HL-60 (cell line): ENCODE measurements around the gene PTPRG.

Source experiments
- CTCF ChIP-seq: IDR thresholded peaks from one replicate; pipeline ENCODE4 v1.5.1; 2011; ENCODE audit warnings: low read length, control low read depth, inconsistent platforms; ENCODE audit not compliant: insufficient read depth
- GABPA ChIP-seq: IDR thresholded peaks from 2 replicates; pipeline ENCODE4 v1.6.1; 2012; ENCODE audit warnings: low read depth
- POLR2AphosphoS5 ChIP-seq: IDR thresholded peaks from 2 replicates; pipeline ENCODE4 v1.6.1; 2012; ENCODE audit warnings: low read depth
- REST ChIP-seq: IDR thresholded peaks from 2 replicates; pipeline ENCODE4 v1.6.1; 2012; ENCODE audit warnings: low read depth; ENCODE audit not compliant: insufficient replicate concordance
- SPI1 ChIP-seq: IDR thresholded peaks from 2 replicates; pipeline ENCODE4 v1.6.1; 2012; ENCODE audit warnings: low read depth, mild to moderate bottlenecking, borderline replicate concordance

- TF ChIP-seq POLR2AphosphoS5, result no peak
- no peak for TF ChIP-seq REST
- TF ChIP-seq CTCF, result no peak
- no peak for TF ChIP-seq GABPA
- TF ChIP-seq SPI1, result no peak
These were observed 219.3 kb downstream of the PTPRG start for GRCh38 chr3:61780455-61781228.
